HEK293 (cell line): Measurements from ENCODE around the gene BIN1.

Source experiments
- CTCF ChIP-seq: fragments of 450-650 bp; formaldehyde crosslinking; IDR thresholded peaks from 2 replicates; pipeline ENCODE4 v1.5.1; 2016; ENCODE audit warnings: missing biosample characterization, missing genetic modification characterization
- PRDM2 ChIP-seq: fragments of 450-650 bp; formaldehyde crosslinking; IDR thresholded peaks from 2 replicates; pipeline ENCODE4 v1.5.1; 2016; ENCODE audit warnings: missing biosample characterization, missing genetic modification characterization, borderline replicate concordance
- REST ChIP-seq: fragments of 450-650 bp; formaldehyde crosslinking; IDR thresholded peaks from 2 replicates; pipeline ENCODE4 v1.5.1; 2016; ENCODE audit warnings: missing biosample characterization, missing genetic modification characterization
- TRIM28 ChIP-seq: IDR thresholded peaks from 2 replicates; pipeline ENCODE4 v1.6.1; 2011; ENCODE audit warnings: low read length, control low read depth, borderline replicate concordance
- ZBTB1 ChIP-seq: fragments of 450-650 bp; formaldehyde crosslinking; IDR thresholded peaks from 2 replicates; pipeline ENCODE4 v1.5.1; 2016; ENCODE audit warnings: missing biosample characterization, missing genetic modification characterization
- ZBTB11 ChIP-seq: fragments of 450-650 bp; formaldehyde crosslinking; conservative IDR thresholded peaks from 2 replicates; pipeline ENCODE4 v1.5.1; 2016; ENCODE audit warnings: low read depth, missing biosample characterization, missing genetic modification characterization
- ZNF121 ChIP-seq: fragments of 450-650 bp; formaldehyde crosslinking; IDR thresholded peaks from 2 replicates; pipeline ENCODE4 v1.5.1; 2016; ENCODE audit warnings: missing biosample characterization, missing genetic modification characterization
- ZNF175 ChIP-seq: fragments of 450-650 bp; formaldehyde crosslinking; IDR thresholded peaks from 2 replicates; pipeline ENCODE4 v1.5.1; 2016; ENCODE audit warnings: missing biosample characterization, missing genetic modification characterization
- ZNF404 ChIP-seq: fragments of 450-650 bp; formaldehyde crosslinking; IDR thresholded peaks from 2 replicates; pipeline ENCODE4 v1.5.1; 2017; ENCODE audit warnings: missing biosample characterization, missing genetic modification characterization
- ZNF561 ChIP-seq: fragments of 450-650 bp; IDR thresholded peaks from 2 replicates; pipeline ENCODE4 v1.5.1; 2018; ENCODE audit warnings: missing biosample characterization, missing genetic modification characterization, borderline replicate concordance
- ZNF785 ChIP-seq: fragments of 450-650 bp; formaldehyde crosslinking; IDR thresholded peaks from 2 replicates; pipeline ENCODE4 v1.5.1; 2016; ENCODE audit warnings: missing biosample characterization, missing genetic modification characterization
- ZNF792 ChIP-seq: fragments of 450-650 bp; formaldehyde crosslinking; IDR thresholded peaks from 2 replicates; pipeline ENCODE4 v1.5.1; 2016; ENCODE audit warnings: missing biosample characterization, missing genetic modification characterization

- TF ChIP-seq CTCF (tag by site-specific recombination): no peak
- TF ChIP-seq ZNF121: no peak
- no peak for TF ChIP-seq TRIM28
- no peak for TF ChIP-seq REST
- no peak for TF ChIP-seq ZBTB11 (tag by site-specific recombination)
- no peak for TF ChIP-seq PRDM2
- no peak for TF ChIP-seq ZNF785
- no peak for TF ChIP-seq ZNF561
- no peak for TF ChIP-seq ZNF175
- TF ChIP-seq ZBTB1 (tag by site-specific recombination): no peak
- TF ChIP-seq ZNF404: no peak
- no peak for TF ChIP-seq ZNF792 (tag by site-specific recombination)
These were observed 74.3 kb downstream of the BIN1 start for GRCh38 chr2:127032621-127033020.
